H1 (cell line): ENCODE results near the gene NRXN2. TPM values are rescaled to one million over a fixed set of nuclear protein-coding genes. Genes with fewer than 3 reads are reported as not detected.

Experiments
- CTCF ChIA-PET: fragments of 300-600 bp; sonication (Branson Sonifier 250); formaldehyde crosslinking; loops from one replicate; lab custom pipeline; 2021; ENCODE audit not compliant: partially characterized antibody; lab: Charles Lee
- POLR2A ChIA-PET: fragments of 300-600 bp; sonication (Branson Sonifier 250); formaldehyde crosslinking; loops from one replicate; lab custom pipeline; 2021; ENCODE audit warnings: inconsistent platforms; ENCODE audit not compliant: partially characterized antibody; lab: Charles Lee
- DNase-seq, 2 experiments: peaks; one replicate each; pipeline versions ENCODE4 v3.0.0 to v3.0.0-alpha.2; 2010 to 2022; ENCODE audit warnings: low spot score in 2 of 2, low read depth in 1 of 2, mixed read lengths in 1 of 2
- FAIRE-seq: peaks from 2 replicates; lab custom pipeline; 2011; peaks lifted over from hg19 to GRCh38; lab: Jason Lieb, UNC
- H2AFZ ChIP-seq: 2 replicates; pipeline ENCODE4 v1.8.1; 2012; ENCODE audit warnings: low read length, inconsistent platforms
- H2AK5ac ChIP-seq: 2 replicates; pipeline ENCODE4 v1.6.1; 2013; ENCODE audit warnings: low read depth, low read length
- H2BK120ac ChIP-seq: replicated peaks from 2 replicates; pipeline ENCODE3; 2013; ENCODE audit warnings: low read depth, low read length, inconsistent platforms
- H2BK12ac ChIP-seq: 2 replicates; pipeline ENCODE4 v1.6.1; 2013; ENCODE audit warnings: low read depth, low read length
- H2BK15ac ChIP-seq: 2 replicates; pipeline ENCODE4 v1.6.1; 2013; ENCODE audit warnings: low read length
- H2BK20ac ChIP-seq: 2 replicates; pipeline ENCODE4 v1.6.1; 2013; ENCODE audit warnings: low read length
- H2BK5ac ChIP-seq: 2 replicates; pipeline ENCODE4 v1.6.1; 2013; ENCODE audit warnings: low read depth, low read length
- H3K14ac ChIP-seq: 2 replicates; pipeline ENCODE4 v1.6.1; 2013; ENCODE audit warnings: inconsistent platforms; ENCODE audit not compliant: insufficient read length
- H3K18ac ChIP-seq: 2 replicates; pipeline ENCODE4 v1.6.1; 2013; ENCODE audit warnings: low read length; ENCODE audit errors: extremely low read depth
- H3K23ac ChIP-seq: 2 replicates; pipeline ENCODE4 v1.6.1; 2013; ENCODE audit warnings: inconsistent platforms; ENCODE audit not compliant: insufficient read length
- H3K23me2 ChIP-seq: 2 replicates; pipeline ENCODE4 v1.6.1; 2013; ENCODE audit warnings: low read depth, low read length
- H3K27ac ChIP-seq: 2 replicates; pipeline ENCODE4 v1.6.1; 2011; ENCODE audit warnings: low read depth, low read length, inconsistent platforms
- H3K27me3 ChIP-seq, 4 experiments: replicated peaks in 1 of 4; 1 replicate in 1 of 4; 2 replicates in 3 of 4; pipeline versions ENCODE4 v1.6.1 to v1.8.1; 2011 to 2013; ENCODE audit warnings: low read length in 3 of 4, mild to moderate bottlenecking in 3 of 4, inconsistent platforms in 2 of 4, mixed read lengths in 2 of 4, moderate library complexity in 1 of 4; ENCODE audit not compliant: control insufficient read depth in 3 of 4, insufficient read depth in 3 of 4; ENCODE audit errors: extremely low read depth in 1 of 4
- H3K36me3 ChIP-seq, 4 experiments: 2 replicates each; pipeline versions ENCODE4 v1.6.1 to v1.8.1; 2011 to 2013; ENCODE audit warnings: mild to moderate bottlenecking in 4 of 4, low read length in 3 of 4, moderate library complexity in 2 of 4, control low read depth in 1 of 4, inconsistent platforms in 1 of 4; ENCODE audit not compliant: insufficient read depth in 4 of 4, control insufficient read depth in 2 of 4
- H3K4ac ChIP-seq: replicated peaks from 2 replicates; pipeline ENCODE3; 2013; ENCODE audit warnings: low read length, low read depth, mixed read lengths, inconsistent platforms; ENCODE audit not compliant: insufficient read length
- H3K4me1 ChIP-seq, 4 experiments: replicated peaks in 1 of 4; 1 replicate in 1 of 4; 2 replicates in 3 of 4; pipeline versions ENCODE4 v1.6.1 to v1.8.1; 2011 to 2013; ENCODE audit warnings: low read length in 3 of 4, inconsistent platforms in 2 of 4, mixed read lengths in 1 of 4; ENCODE audit not compliant: insufficient read depth in 4 of 4, control insufficient read depth in 3 of 4
- H3K4me2 ChIP-seq, 2 experiments: 2 replicates each; pipeline versions ENCODE4 v1.6.1 to v1.8.1; 2011 to 2013; ENCODE audit warnings: low read depth in 2 of 2, low read length in 2 of 2, control low read depth in 1 of 2, inconsistent platforms in 1 of 2, mild to moderate bottlenecking in 1 of 2; ENCODE audit not compliant: insufficient read depth in 1 of 2
- H3K4me3 ChIP-seq, 4 experiments: fragments of 200-600, 300-600 bp in 1 of 4; sonication (generic), shearing (Covaris generic), sonication (Bioruptor Twin) in 1 of 4; 2 replicates each; pipeline versions ENCODE4 v1.5.1 to v1.8.1; 2011 to 2016; ENCODE audit warnings: low read length in 4 of 4, low read depth in 3 of 4, control low read depth in 2 of 4, inconsistent platforms in 2 of 4, mild to moderate bottlenecking in 2 of 4, mixed read lengths in 1 of 4, moderate library complexity in 1 of 4; ENCODE audit not compliant: insufficient read depth in 2 of 4; ENCODE audit errors: extremely low read depth in 1 of 4
- H3K56ac ChIP-seq: replicated peaks from 2 replicates; pipeline ENCODE3; 2013; ENCODE audit warnings: low read depth, mild to moderate bottlenecking, mixed read lengths, low read length, inconsistent platforms; ENCODE audit not compliant: insufficient read length
- H3K79me1 ChIP-seq: 2 replicates; pipeline ENCODE4 v1.6.1; 2013; ENCODE audit warnings: low read depth, low read length, control low read depth
- H3K79me2 ChIP-seq, 2 experiments: 2 replicates each; pipeline versions ENCODE4 v1.6.1 to v1.8.1; 2012 to 2013; ENCODE audit warnings: low read length in 2 of 2, mild to moderate bottlenecking in 2 of 2, inconsistent platforms in 1 of 2; ENCODE audit not compliant: insufficient read depth in 2 of 2, control insufficient read depth in 1 of 2
- H3K9ac ChIP-seq, 4 experiments: replicated peaks in 1 of 4; 1 replicate in 1 of 4; 2 replicates in 3 of 4; pipeline versions ENCODE4 v1.6.1 to v1.8.1; 2011 to 2013; ENCODE audit warnings: low read depth in 3 of 4, low read length in 3 of 4, control low read depth in 2 of 4, mild to moderate bottlenecking in 2 of 4, moderate library complexity in 2 of 4, inconsistent platforms in 1 of 4; ENCODE audit errors: extremely low read depth in 1 of 4
- H3K9me3 ChIP-seq, 2 experiments: 2 replicates each; pipeline versions ENCODE4 v1.6.1 to v1.8.1; 2012 to 2013; ENCODE audit warnings: mild to moderate bottlenecking in 2 of 2, moderate library complexity in 2 of 2, control low read depth in 1 of 2, inconsistent platforms in 1 of 2, low read depth in 1 of 2, low read length in 1 of 2, mixed read lengths in 1 of 2; ENCODE audit not compliant: insufficient read depth in 2 of 2
- H4K20me1 ChIP-seq, 2 experiments: replicated peaks in 1 of 2; 2 replicates each; pipeline versions ENCODE3 to v1.8.1; 2011 to 2013; ENCODE audit warnings: inconsistent platforms in 2 of 2, low read length in 2 of 2, mild to moderate bottlenecking in 1 of 2; ENCODE audit not compliant: insufficient read depth in 2 of 2, control insufficient read depth in 1 of 2
- H4K5ac ChIP-seq: 2 replicates; pipeline ENCODE4 v1.6.1; 2013; ENCODE audit warnings: low read length, low read depth, mixed read lengths, inconsistent platforms; ENCODE audit not compliant: insufficient read length
- H4K8ac ChIP-seq: 2 replicates; pipeline ENCODE4 v1.8.0; 2013; ENCODE audit warnings: mild to moderate bottlenecking, moderate library complexity, low read length, inconsistent platforms; ENCODE audit not compliant: insufficient read depth; ENCODE audit errors: extremely low read depth
- H4K91ac ChIP-seq: replicated peaks from 2 replicates; pipeline ENCODE3; 2013; ENCODE audit warnings: low read length, mixed read lengths, inconsistent platforms; ENCODE audit not compliant: insufficient read length
- CHD2 ChIP-seq: IDR thresholded peaks from 2 replicates; pipeline ENCODE4 v1.6.1; 2012; ENCODE audit warnings: low read length, improper control_type of control experiment
- CREB1 ChIP-seq: IDR thresholded peaks from 2 replicates; pipeline ENCODE4 v1.6.1; 2012; ENCODE audit warnings: inconsistent platforms
- FOSL1 ChIP-seq: IDR thresholded peaks from 2 replicates; pipeline ENCODE4 v1.6.1; 2011; ENCODE audit warnings: mild to moderate bottlenecking, low read depth, low read length, moderate library complexity; ENCODE audit not compliant: insufficient read depth
- HDAC2 ChIP-seq, 2 experiments: fragments of 300-600 bp in 1 of 2; sonication (generic) in 1 of 2; IDR thresholded peaks; 2 replicates each; pipeline ENCODE4 v1.6.1; 2011 to 2012; ENCODE audit warnings: low read depth in 2 of 2, low read length in 2 of 2, mild to moderate bottlenecking in 2 of 2, moderate library complexity in 2 of 2, borderline replicate concordance in 1 of 2, inconsistent platforms in 1 of 2
- JUND ChIP-seq: IDR thresholded peaks from 2 replicates; pipeline ENCODE4 v1.6.1; 2011; ENCODE audit warnings: mild to moderate bottlenecking, improper control_type of control experiment, low read length
- KDM1A ChIP-seq: fragments of 200-600, 300-600 bp; sonication (generic); IDR thresholded peaks from 2 replicates; pipeline ENCODE4 v1.7.1; 2016; ENCODE audit warnings: mild to moderate bottlenecking, low read length, borderline replicate concordance
- MAFK ChIP-seq: IDR thresholded peaks from 2 replicates; pipeline ENCODE4 v1.6.1; 2012; ENCODE audit warnings: low read depth, mild to moderate bottlenecking, improper control_type of control experiment, low read length
- RFX5 ChIP-seq: IDR thresholded peaks from 2 replicates; pipeline ENCODE4 v1.6.1; 2011; ENCODE audit warnings: low read depth, low read length, improper control_type of control experiment, borderline replicate concordance
- WGBS, 2 experiments: shearing (Covaris generic) in 1 of 2; methylation state at CpG; one replicate each; pipeline versions ENCODE4 v1.1.6 to v1.1.7; 2013 to 2015; ENCODE audit warnings: low lambda C conversion rate in 2 of 2, mixed read lengths in 2 of 2, inconsistent platforms in 1 of 2, low coverage in 1 of 2, missing lambda C conversion rate in 1 of 2; ENCODE audit not compliant: insufficient replicate concordance in 2 of 2, insufficient coverage in 1 of 2, insufficient read length in 1 of 2; ENCODE audit errors: extremely low coverage in 1 of 2, missing lambda C conversion rate in 1 of 2; 5-methylcytosine and 5-hydroxymethylcytosine counted together
- polyA plus RNA-seq, 7 experiments: library from polyadenylated mRNA; depleted of rRNA in 3 of 7; stranded (reverse) in 5 of 7; unstranded in 2 of 7; fragments of >200 nt in 5 of 7; fragments of 200-250 nt in 2 of 7; gene quantifications; 1 replicate in 5 of 7; 2 replicates in 1 of 7; 4 replicates in 1 of 7; pipeline versions ENCODE4 v1.2.1 to v1.2.3, GENCODE V29; 2011 to 2013; ENCODE audit warnings: missing spikeins in 2 of 7, mixed read lengths in 2 of 7
- total RNA-seq: library from RNA; stranded (reverse); fragmentation: NEBNext Ultra II Directional; extraction: Animal tissue kit (Norgen Biotek cat#: 25700); gene quantifications from 2 replicates; pipeline ENCODE4 v1.2.1, GENCODE V29; 2021
- TF ChIP-seq, protein P1 (sequence below): IDR thresholded peaks from 2 replicates; pipeline ENCODE4 v1.6.1; 2012; ENCODE audit warnings: inconsistent platforms

Gene NRXN2
- total and polyA plus RNA-seq, 2 of the 8 experiments (the other 6 are each of a cell fraction or from before 2014, with no cell fraction given), result 1.3 to 11.5 TPM

GRCh38 chr11:64760759-64761420, 37.9 kb upstream of the NRXN2 start:
- Histone ChIP-seq H3K23ac (no peak overlapping the region), H3K27ac (peak overlapping the region; percentile 23; the same call in 1 of the 2 replicates), H2AFZ (no peak overlapping the region), H3K36me3 (peaks cover 6 to 24% (median 16%) of the 10 kb centered on the region in 4 experiments), H4K91ac (no peak overlapping the region), H3K79me1 (no peaks in the 10 kb centered on the region), H3K14ac (no peak overlapping the region), H3K56ac (no peak overlapping the region), H3K9me3 (no peaks in the 10 kb centered on the region), H3K79me2 (peaks cover 0 to 6% of the 10 kb centered on the region in 2 experiments; a peak in 1 of 4 replicates), H2BK120ac (no peak overlapping the region), H3K4me1 (peaks cover 26 to 64% (median 53%) of the 10 kb centered on the region in 4 experiments), H4K20me1 (peaks cover 0 to 6% of the 10 kb centered on the region in 2 experiments), H3K18ac (no peak overlapping the region), H3K4me3 (no peak overlapping the region; a peak in 1 of 8 replicates), H3K9ac (no peak overlapping the region), H2BK15ac (no peak overlapping the region; the same call in 1 of the 2 replicates), H2BK20ac (no peak overlapping the region), H3K4ac (peak overlapping the region; percentile 1), H4K8ac (no peak overlapping the region), H3K27me3 (no peaks in the 10 kb centered on the region), H3K4me2 (peak overlapping the region; percentile 32 to 57; a peak in 2 of 4 replicates), H2BK5ac (no peak overlapping the region), H4K5ac (no peak overlapping the region), H2BK12ac (no peak overlapping the region), H2AK5ac (no peak overlapping the region), H3K23me2 (no peaks in the 10 kb centered on the region)
- 79% methylated on average over 6 of the region's 7 CpGs; no CpG with 5 or more reads in 1 of the 2 experiments for WGBS, 2 experiments
- FAIRE-seq (no peak), DNase-seq (no peak)
- ChIA-PET CTCF (interaction anchor here (0.6 to 23.6 kb wide), 9 partner anchors 15 to 518 kb away, joined by 3 to 376 read pairs (median 4); partner anchors contain the start of genes RASGRP2 and SF1), POLR2A (interaction anchor here (0.6 to 42.9 kb wide), 8 partner anchors 5 to 726 kb away, joined by 3 to 1087 read pairs (median 4); partner anchors contain the start of genes PYGM, RASGRP2 and SF1)
- no peak for TF ChIP-seq CHD2
- TF ChIP-seq MAFK, result no peak
- TF ChIP-seq CREB1, result no peak
- TF ChIP-seq JUND, result no peak
- TF ChIP-seq FOSL1, result no peak
- 0 out of 4 replicates have a peak, but pooled peaks of 1 of the 2 experiments have one; percentile 71 for TF ChIP-seq HDAC2 (IDR thresholded peaks at IDR 0.05; ENCODE audit: borderline replicate concordance in 1 of 2, low read depth in 2 of 2, low read length in 2 of 2)
- TF ChIP-seq RFX5, result no peak
- TF ChIP-seq KDM1A, result peak; percentile 97
- TF ChIP-seq, protein P1, sequence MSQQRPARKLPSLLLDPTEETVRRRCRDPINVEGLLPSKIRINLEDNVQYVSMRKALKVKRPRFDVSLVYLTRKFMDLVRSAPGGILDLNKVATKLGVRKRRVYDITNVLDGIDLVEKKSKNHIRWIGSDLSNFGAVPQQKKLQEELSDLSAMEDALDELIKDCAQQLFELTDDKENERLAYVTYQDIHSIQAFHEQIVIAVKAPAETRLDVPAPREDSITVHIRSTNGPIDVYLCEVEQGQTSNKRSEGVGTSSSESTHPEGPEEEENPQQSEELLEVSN, result no peak
